ENCODE data around the gene CDC42SE2.
"Not testable (repeated sequence)": the region's sequence is repeated elsewhere in the genome, so short reads cannot be mapped to it uniquely, and the experiment has no call there.

CDC42SE2 gene

GRCh38 chr5:131277875-131278740 is 14.3 kb downstream of the CDC42SE2 start:
- no peak for DNase-seq (ENCODE audit: low read depth)

DNA sequence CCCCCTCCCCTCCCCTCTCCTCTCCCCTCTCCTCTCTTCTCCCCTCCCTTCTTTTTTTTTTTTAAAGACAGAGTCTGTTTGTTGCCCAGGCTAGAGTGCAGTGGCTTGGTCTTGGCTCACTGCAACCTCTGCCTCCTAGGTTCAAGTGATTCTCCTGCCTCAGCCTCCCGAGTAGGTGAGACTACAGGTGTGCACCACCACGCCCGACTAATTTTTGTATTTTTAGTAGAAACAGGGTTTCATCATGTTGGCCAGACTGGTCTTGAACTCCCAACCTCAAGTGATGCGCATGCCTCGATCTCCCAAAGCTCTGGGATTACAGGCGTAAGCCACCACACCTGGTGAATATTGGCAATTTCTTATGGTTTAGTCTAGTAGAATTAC is 14.9 kb downstream of the CDC42SE2 start:
- DNase-seq (ENCODE audit: low read depth) = not testable (repeated sequence)

DNA sequence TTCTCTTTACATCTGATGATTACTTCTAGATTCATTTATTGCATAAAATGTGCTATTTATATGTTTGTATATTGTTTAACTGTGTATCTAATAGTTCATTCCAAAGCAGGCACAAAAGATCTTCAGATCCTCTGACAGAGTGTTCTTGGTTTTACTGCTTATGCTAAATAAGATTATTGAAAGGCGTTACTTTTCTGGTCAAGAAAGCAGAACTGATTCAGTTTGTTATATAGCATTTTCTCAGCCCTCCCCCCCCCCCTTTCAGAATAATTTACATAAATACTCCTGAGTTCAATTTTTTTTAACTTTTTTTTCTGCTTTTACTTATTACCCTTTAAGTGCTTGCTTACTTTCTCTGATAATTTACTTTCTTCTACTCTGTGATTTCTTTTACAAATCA is 15.4 kb downstream of the CDC42SE2 start:
- no peak for DNase-seq (ENCODE audit: low read depth)

DNA sequence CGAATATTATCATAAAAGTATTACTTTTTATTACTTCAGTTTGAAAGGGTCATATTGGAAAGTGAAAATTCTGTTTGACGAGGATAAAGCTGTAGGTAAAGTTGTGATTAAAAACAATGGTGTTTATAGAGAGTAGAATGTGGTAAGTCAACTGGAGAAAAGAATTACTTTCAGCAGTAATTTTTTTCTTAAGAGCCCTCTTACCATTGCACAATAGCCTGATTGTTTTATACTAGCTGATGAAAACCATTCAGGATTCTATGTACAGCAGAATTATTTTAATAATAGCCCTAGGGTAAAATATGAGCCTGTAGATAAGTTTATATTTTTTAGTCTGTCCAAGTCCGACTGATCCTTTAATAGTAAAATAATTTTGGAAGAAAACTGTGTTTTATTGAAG is 16.6 kb downstream of the CDC42SE2 start:
- no peak for DNase-seq (ENCODE audit: low read depth)

GRCh38 chr5:131281133-131281867 is 17.4 kb downstream of the CDC42SE2 start:
- no peak for DNase-seq (ENCODE audit: low read depth)

DNA sequence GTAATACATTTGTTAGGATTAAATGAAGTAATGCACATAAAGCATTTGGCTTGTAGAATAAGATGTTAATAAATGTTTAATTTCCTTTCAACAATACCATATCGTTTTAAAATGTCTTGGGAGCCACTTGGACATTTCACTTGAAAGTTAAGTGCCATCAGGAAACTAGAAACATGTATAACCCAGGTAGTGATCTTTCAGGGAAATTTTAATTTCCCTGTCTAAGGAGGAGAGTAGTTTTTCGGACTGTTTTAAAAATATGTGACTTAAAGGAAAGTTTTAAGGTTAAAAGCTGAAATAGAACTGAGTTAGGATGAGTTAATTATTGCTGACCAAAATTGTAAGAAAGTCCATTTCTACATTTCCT is 18.0 kb downstream of the CDC42SE2 start:
- DNase-seq (ENCODE audit: low read depth) = no peak

GRCh38 chr5:131282235-131282634 is 18.4 kb downstream of the CDC42SE2 start:
- DNase-seq (ENCODE audit: low read depth) = no peak

DNA sequence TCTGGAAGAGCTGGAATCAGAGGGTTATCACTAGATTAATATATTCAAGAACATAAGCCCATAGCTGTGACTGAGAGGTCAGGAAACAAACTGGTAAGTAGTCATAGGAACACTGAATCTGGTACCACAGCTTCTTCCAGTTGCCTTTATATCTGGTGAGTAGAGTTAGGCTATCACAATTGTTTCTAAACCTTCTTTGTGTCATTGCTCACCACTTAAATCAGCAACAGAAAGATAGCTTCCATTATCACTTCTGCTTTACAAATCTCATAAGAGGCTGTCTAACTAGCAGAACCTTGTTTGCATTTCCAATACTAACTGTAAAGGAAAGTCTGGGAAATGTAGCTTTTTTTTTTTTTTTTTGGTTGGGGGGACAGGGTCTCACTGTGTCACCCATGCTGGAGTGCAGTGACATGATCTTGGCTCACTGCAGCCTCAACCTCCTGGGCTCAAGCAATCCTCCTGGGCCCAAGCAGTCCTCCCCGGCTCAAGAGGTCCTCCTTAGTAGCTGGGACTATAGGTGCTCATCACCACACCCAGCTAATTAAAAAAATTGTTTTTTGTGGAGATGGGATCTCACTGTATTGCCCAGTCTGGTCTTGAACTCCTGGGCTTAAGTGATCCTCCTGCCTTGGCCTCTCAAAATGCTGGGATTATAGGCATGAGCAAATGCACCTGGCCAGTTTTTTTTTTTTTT is 22.0 kb downstream of the CDC42SE2 start:
- no peak for DNase-seq (ENCODE audit: low read depth)

- no peak for DNase-seq (ENCODE audit: low read depth)
Observed at GRCh38 chr5:131286400-131286715, 22.5 kb downstream of the CDC42SE2 start.

- DNase-seq (ENCODE audit: low read depth) = no peak
Observed at GRCh38 chr5:131288328-131288727, 24.5 kb downstream of the CDC42SE2 start.

DNA sequence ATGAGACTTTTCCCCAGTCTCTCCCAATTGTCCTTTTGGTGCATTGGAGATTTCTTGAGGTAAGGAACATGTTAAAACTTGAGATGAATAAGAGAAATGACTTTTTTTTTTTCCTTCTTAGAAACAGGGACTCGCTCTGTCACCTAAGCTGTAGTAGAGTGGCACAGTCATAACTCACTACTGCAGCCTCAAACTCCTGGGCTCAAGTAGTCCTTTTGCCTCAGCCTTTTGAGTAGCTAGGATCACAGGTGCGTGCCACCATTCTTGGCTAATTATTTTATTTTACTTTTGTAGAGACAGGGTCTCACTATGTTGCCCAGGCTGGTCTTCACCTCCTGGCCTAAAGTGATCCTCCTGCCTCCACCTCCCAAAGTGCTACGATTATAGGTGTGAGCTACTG is 25.9 kb downstream of the CDC42SE2 start:
- DNase-seq (ENCODE audit: low read depth) = no peak

GRCh38 chr5:131296213-131296672 is 32.4 kb downstream of the CDC42SE2 start:
- DNase-seq (ENCODE audit: low read depth) = no peak

- no peak for DNase-seq (ENCODE audit: low read depth)
Observed at GRCh38 chr5:131297886-131298285, 34.0 kb downstream of the CDC42SE2 start.

DNA sequence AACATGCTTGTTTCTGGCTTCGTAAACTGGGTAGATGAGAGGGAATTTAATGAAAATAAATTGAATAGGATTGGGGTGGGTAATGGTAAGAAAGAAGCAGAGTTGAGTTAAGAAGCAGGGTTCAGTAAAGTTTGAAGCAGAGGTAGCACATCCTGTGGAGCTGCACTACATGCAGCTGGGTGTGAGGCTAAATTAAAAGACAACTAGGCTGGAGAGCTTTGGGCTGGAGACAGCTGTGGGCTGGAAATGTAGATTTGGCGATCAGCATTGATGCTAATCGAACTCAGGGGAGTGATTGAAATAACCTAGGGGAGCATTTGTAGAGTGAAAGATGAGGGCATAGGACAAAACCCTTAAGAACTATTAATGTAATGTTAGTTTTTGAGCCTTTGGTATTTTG is 35.6 kb downstream of the CDC42SE2 start:
- no peak for DNase-seq (ENCODE audit: low read depth)

DNA sequence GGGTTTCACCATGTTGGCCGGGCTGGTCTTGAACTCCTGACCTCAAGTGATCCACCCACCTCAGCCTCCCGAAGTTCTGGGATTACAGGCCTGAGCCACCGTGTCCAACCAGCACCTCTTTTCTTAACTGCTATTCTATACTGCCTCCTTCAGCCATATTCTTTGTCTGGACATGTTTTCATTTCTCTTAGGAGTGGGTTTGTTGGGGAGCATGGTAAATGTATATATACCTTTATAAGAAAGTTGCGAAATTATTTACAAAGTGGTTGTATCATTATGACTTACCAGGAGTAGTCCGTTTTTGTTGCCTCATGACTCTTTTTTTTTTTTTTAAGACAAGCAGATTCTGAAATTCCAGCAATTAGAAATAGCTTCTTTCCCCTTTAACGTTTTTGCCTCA is 38.7 kb downstream of the CDC42SE2 start:
- DNase-seq (ENCODE audit: low read depth) = no peak

DNA sequence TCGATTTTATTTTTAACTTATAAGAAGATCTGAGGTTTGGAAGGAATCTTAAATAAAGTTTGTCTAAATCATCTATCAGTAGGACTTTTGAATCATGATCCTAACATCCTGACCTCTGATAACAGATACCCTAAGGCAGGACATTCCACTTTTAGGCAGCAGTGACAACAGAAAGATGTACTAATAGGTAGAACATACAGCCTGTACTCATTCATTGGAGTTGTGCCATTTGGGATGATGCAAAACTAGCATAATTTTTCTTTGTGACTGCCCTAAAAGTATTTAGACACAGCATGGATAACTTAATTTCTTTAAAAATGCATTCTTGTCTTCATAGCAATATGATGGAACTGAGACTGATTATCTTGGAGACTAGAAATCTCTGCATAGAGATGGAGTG is 39.7 kb downstream of the CDC42SE2 start:
- no peak for DNase-seq (ENCODE audit: low read depth)

GRCh38 chr5:131304414-131304813 is 40.6 kb downstream of the CDC42SE2 start:
- no peak for DNase-seq (ENCODE audit: low read depth)

GRCh38 chr5:131305138-131305689 is 41.4 kb downstream of the CDC42SE2 start:
- no peak for DNase-seq (ENCODE audit: low read depth)

DNA sequence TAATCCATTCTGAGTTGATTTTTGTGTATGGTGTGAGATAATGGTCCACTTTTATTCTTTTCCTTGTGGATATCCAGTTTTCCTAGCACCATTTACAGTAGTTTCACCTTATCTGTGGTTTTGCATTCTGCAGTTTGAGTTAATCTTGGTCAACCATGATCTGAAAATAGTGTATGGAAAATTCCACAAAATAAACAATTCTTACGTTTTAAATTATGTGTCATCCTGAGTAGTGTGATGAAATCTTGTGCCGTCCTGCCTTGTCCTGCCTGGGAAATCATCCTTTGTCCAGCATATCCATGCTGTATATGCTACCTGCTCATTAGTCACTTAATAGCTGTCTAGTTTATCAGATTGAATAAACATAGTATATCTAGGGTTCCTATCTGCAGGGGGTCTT is 42.1 kb downstream of the CDC42SE2 start:
- peak; percentile 34 for DNase-seq (ENCODE audit: low read depth)

DNA sequence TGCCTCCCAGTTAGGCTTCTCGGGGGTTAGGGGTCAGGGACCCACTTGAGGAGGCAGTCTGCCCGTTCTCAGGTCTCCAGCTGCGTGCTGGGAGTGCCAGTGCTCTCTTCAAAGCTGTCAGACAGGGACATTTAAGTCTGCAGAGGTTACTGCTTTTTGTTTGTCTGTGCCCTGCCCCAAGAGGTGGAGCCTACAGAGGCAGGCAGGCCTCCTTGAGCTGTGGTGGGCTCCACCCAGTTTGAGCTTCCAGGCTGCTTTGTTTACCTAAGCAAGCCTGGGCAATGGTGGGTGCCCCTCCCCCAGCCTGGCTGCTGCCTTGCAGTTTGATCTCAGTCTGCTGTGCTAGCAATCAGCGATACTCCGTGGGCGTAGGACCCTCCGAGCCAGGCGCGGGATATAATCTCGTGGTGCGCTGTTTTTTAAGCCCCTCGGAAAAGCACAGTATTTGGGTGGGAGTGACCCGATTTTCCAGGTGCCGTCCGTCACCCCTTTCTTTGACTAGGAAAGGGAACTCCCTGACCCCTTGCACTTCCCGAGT is 48.5 kb downstream of the CDC42SE2 start:
- not testable (repeated sequence) for DNase-seq (ENCODE audit: low read depth)

DNA sequence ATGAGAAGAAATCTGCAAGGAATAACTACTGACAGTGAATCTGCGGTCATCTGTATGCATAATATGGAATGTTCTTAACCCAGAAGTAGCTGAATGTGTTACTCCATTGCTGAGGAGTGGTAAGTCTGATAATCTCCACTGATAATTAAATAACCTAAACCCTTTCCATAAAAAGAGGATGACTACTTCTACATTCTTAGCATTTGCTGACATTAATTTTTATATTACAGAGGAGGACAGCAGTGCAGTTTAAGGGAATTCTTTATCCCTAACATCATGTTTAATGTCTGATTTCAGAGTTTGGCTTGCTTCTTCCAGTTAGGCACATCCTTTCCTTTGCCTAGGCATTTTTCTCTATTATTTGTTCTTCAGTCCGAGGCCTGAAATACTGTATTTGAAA is 52.2 kb downstream of the CDC42SE2 start:
- DNase-seq (ENCODE audit: low read depth) = no peak

DNA sequence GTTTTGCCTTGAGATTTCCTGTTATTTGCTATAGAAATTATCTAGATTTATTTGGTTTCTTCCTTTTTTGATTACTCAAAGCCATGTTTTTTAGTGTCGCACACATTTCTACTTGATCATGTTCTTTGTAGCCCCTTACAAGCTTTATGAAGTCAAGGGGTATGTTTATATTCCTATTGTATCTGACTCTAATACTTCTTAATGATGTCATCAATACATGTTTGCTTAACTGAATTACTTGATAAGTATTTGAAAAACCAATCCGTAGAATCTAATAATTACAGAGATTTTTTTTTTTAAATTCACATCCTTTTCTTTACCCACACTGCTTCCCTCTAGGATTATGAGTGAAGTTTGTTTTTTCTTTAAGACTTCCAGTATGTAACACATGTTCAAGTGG is 53.0 kb downstream of the CDC42SE2 start:
- no peak for DNase-seq (ENCODE audit: low read depth)
